Gastrocnemius medialis (tissue), 4 donors: ENCODE results near the gene VPS4A. TPM values are rescaled to one million over a fixed set of nuclear protein-coding genes. Genes with fewer than 3 reads are reported as not detected.
"Not testable (repeated sequence)": the region's sequence is repeated elsewhere in the genome, so short reads cannot be mapped to it uniquely, and the experiment has no call there.

Experiments
- ATAC-seq, 2 donors: fragments of 150-250 bp; one replicate each; pipeline ENCODE4 v1.9.1; 2016
- DNase-seq, 2 donors: peaks; one replicate each; pipeline ENCODE4 v3.0.0-alpha.2; 2019
- H3K27ac ChIP-seq, 4 donors: fragments of 200-600 bp; sonication (generic); 1 replicate in 1 of 4; 2 replicates in 3 of 4; pipeline ENCODE4 v1.5.1; 2016 to 2018; ENCODE audit warnings: mild to moderate bottlenecking in 2 of 4, moderate library complexity in 1 of 4
- H3K27me3 ChIP-seq, 3 donors: fragments of 200-600 bp; sonication (generic) in 2 of 3; 1 replicate in 1 of 3; 2 replicates in 2 of 3; pipeline versions ENCODE4 v1.5.1 to v1.6.0; 2016 to 2019; ENCODE audit warnings: mild to moderate bottlenecking in 1 of 3, moderate library complexity in 1 of 3
- H3K36me3 ChIP-seq, 2 donors: fragments of 200-600 bp; sonication (generic) in 1 of 2; one replicate each; pipeline ENCODE4 v1.5.1; 2017 to 2018
- H3K4me1 ChIP-seq, 2 donors: fragments of 200-600 bp; sonication (generic) in 1 of 2; one replicate each; pipeline ENCODE4 v1.5.1; 2016 to 2017; ENCODE audit warnings: mild to moderate bottlenecking in 2 of 2
- H3K4me3 ChIP-seq, 4 donors: fragments of 200-600 bp; sonication (generic) in 3 of 4; 1 replicate in 1 of 4; 2 replicates in 3 of 4; pipeline ENCODE4 v1.5.1; 2016 to 2019; ENCODE audit warnings: mild to moderate bottlenecking in 2 of 4
- H3K9me3 ChIP-seq, 3 donors: fragments of 200-600 bp; sonication (generic) in 2 of 3; 1 replicate in 1 of 3; 2 replicates in 2 of 3; pipeline ENCODE4 v1.5.1; 2016 to 2019
- CTCF ChIP-seq, 5 experiments: fragments of 450-650 bp in 3 of 5; fragments of 200-600 bp in 2 of 5; sonication (generic) in 2 of 5; IDR thresholded peaks in 4 of 5; conservative IDR thresholded peaks in 1 of 5; 1 replicate in 4 of 5; 2 replicates in 1 of 5; pipeline ENCODE4 v1.5.1; 2016 to 2019; ENCODE audit warnings: antibody characterized with exemption in 5 of 5, mild to moderate bottlenecking in 3 of 5, moderate library complexity in 3 of 5
- POLR2A ChIP-seq, 2 donors: fragments of 450-650 bp; IDR thresholded peaks; one replicate each; pipeline ENCODE4 v1.6.1; 2017; ENCODE audit warnings: antibody characterized with exemption in 2 of 2, mild to moderate bottlenecking in 2 of 2, moderate library complexity in 2 of 2
- in situ Hi-C, 4 donors: fragments of 200-750 bp; cut with MboI; loops; one replicate each; pipeline versions ENCODE4 v1.15.0 to v1.8.0; 2017; ENCODE audit warnings: low sequenced_read_pairs in 4 of 4
- intact Hi-C: fragments of 100-400 bp; cut with DNase I; formaldehyde crosslinking; loops from one replicate; pipeline ENCODE4 v1.15.1; 2023; ENCODE audit warnings: low total_unique reads
- total RNA-seq, 4 donors: library from RNA; depleted of rRNA; stranded (reverse); fragments of >200 nt; gene quantifications; one replicate each; pipeline versions ENCODE4 v1.1.0 to v1.2.3, GENCODE V29; 2016

Gene VPS4A
- total RNA-seq, 4 donors from 2014 or later, result 53.3 to 112 (median 70.1) TPM

- DNase-seq, result no peak
- intact Hi-C loops, result no loop called here
- ATAC-seq, result no peak
- H3K27me3 ChIP-seq, result no peaks in the 10 kb centered on the region
- peaks cover 0 to 4% of the 10 kb centered on the region in 2 donors for H3K36me3 ChIP-seq
- H3K27ac ChIP-seq, result no peak overlapping the region
- H3K4me3 ChIP-seq, result no peak overlapping the region
- TF ChIP-seq POLR2A (IDR thresholded peaks at IDR 0.05) (no peak), CTCF (IDR thresholded peaks at IDR 0.05 in 4 of 5, conservative IDR thresholded peaks at IDR 0.05 in 1 of 5) (no peak)
- in situ Hi-C loops, result no loop called here
- H3K9me3 ChIP-seq, result no peaks in the 10 kb centered on the region
- no peaks in the 10 kb centered on the region for H3K4me1 ChIP-seq
These were observed 38.4 kb downstream of the VPS4A start for GRCh38 chr16:69349536-69349935.

- no peak overlapping the region for H3K4me3 ChIP-seq
- in situ Hi-C loops, result no loop called here
- no peaks in the 10 kb centered on the region for H3K4me1 ChIP-seq
- no peak overlapping the region for H3K27ac ChIP-seq
- intact Hi-C loops, result no loop called here
- DNase-seq, result no peak
- H3K36me3 ChIP-seq, result peaks cover 0 to 4% of the 10 kb centered on the region in 2 donors
- ATAC-seq, result no peak
- no peaks in the 10 kb centered on the region for H3K27me3 ChIP-seq
- no peaks in the 10 kb centered on the region for H3K9me3 ChIP-seq
- no peak for TF ChIP-seq CTCF (IDR thresholded peaks at IDR 0.05 in 4 of 5, conservative IDR thresholded peaks at IDR 0.05 in 1 of 5)
- no peak for TF ChIP-seq POLR2A (IDR thresholded peaks at IDR 0.05)
These were observed 39.5 kb downstream of the VPS4A start for GRCh38 chr16:69350536-69351133.

- H3K27ac ChIP-seq, result no peak within 1 kb of the TSS
- H3K4me3 ChIP-seq, result no peak within 1 kb of the TSS
- peaks cover 3 to 4% of the 10 kb centered on the region in 2 donors for H3K4me1 ChIP-seq
- H3K9me3 ChIP-seq, result no peaks in the 10 kb centered on the region
- no peak for ATAC-seq
- in situ Hi-C loops (no loop called here), intact Hi-C loops (no loop called here)
- TF ChIP-seq CTCF (IDR thresholded peaks at IDR 0.05 in 4 of 5, conservative IDR thresholded peaks at IDR 0.05 in 1 of 5) (no peak), POLR2A (IDR thresholded peaks at IDR 0.05) (no peak)
- DNase-seq, result no peak
- H3K36me3 ChIP-seq, result no peaks in the 10 kb centered on the region
- no peaks in the 10 kb centered on the region for H3K27me3 ChIP-seq
These were observed 40.3 kb downstream of the VPS4A start, which contains the start of gene TMED6 for GRCh38 chr16:69351309-69352027. Gene TMED6, minus strand, starts transcription at chr16:69351786. Its CDS starts 33 bp downstream, at chr16:69351753.

DNA sequence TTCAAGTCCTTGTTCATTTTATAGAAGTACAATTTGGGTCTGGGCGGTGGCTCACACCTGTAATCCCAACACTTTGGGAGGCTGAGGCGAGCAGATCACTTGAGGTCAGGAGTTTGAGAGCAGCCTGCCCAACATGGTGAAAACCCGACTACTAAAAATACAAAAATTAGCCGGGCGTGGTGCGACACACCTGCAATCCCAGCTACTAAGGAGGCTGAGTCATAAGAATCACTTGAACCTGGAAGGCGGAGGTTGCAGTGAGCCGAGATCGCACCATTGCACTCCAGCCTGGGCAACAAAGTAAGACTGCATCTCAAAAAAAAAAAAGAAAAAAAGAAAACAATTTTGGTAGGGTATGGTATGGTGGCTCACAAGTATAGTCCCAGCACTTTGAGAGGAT lies 48.9 kb downstream of the VPS4A start:
- H3K9me3 ChIP-seq, H3K27me3 ChIP-seq, in situ Hi-C loops, DNase-seq, intact Hi-C loops, ATAC-seq, H3K27ac ChIP-seq, H3K4me3 ChIP-seq: not testable (repeated sequence)
- H3K4me1 ChIP-seq, result peaks cover 9 to 11% of the 10 kb centered on the region in 2 donors
- peaks cover 0 to 12% of the 10 kb centered on the region in 2 donors for H3K36me3 ChIP-seq

DNA sequence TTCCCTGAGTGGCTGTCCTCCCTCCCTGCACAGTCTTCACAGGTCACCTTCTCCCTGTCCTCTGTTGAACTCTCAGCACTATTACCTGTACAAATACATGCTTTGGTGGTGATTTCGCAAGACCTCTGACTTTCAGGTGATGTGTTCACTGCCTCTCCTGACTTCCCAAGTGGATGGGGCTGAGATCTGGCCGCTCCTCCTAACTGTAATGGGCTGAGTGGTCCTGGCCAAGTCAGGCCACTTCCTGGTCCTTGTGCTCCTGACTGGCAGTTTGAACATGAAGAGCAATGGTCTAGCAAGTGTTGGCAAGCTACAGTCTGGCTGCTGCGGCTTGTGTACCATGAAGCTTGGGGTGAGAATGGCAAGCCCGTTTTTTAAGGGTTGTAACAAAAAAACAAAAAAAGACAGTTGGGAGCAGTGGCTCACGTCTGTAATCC lies 52.1 kb downstream of the VPS4A start:
- no peak overlapping the region for H3K4me3 ChIP-seq
- no peaks in the 10 kb centered on the region for H3K27me3 ChIP-seq
- no peak overlapping the region for H3K27ac ChIP-seq
- ATAC-seq (no peak), DNase-seq (no peak)
- in situ Hi-C loops, result no loop called here
- intact Hi-C loops, result no loop called here
- peaks cover 0 to 44% of the 10 kb centered on the region in 2 donors for H3K36me3 ChIP-seq
- H3K9me3 ChIP-seq, result no peaks in the 10 kb centered on the region
- TF ChIP-seq POLR2A (IDR thresholded peaks at IDR 0.05), result no peak
- TF ChIP-seq CTCF (IDR thresholded peaks at IDR 0.05 in 4 of 5, conservative IDR thresholded peaks at IDR 0.05 in 1 of 5), result no peak
- H3K4me1 ChIP-seq, result no peaks in the 10 kb centered on the region
